A549 (cell line): ENCODE results near the gene ASPSCR1.

Source experiments
- CEBPB ChIP-seq, 2 experiments: fragments of >200 bp in 1 of 2; sonication (Bioruptor Twin) in 1 of 2; formaldehyde crosslinking in 1 of 2; IDR thresholded peaks; 2 replicates each; pipeline ENCODE4 v1.6.1; 2012 to 2016
- CHD4 ChIP-seq: fragments of 200-600 bp; sonication (generic); IDR thresholded peaks from 2 replicates; pipeline ENCODE4 v1.6.1; 2016; ENCODE audit warnings: antibody characterized with exemption, mild to moderate bottlenecking, borderline replicate concordance
- EP300 ChIP-seq, 2 experiments: fragments of >200 bp; sonication (Bioruptor Twin); formaldehyde crosslinking; IDR thresholded peaks; 2 replicates in 1 of 2; 3 replicates in 1 of 2; pipeline ENCODE4 v1.6.1; 2016 to 2017
- POLR2A ChIP-seq: IDR thresholded peaks from 2 replicates; pipeline ENCODE4 v1.6.1; 2012; ENCODE audit warnings: mild to moderate bottlenecking, low read length
- REST ChIP-seq: fragments of 200-600 bp; sonication (generic); IDR thresholded peaks from 2 replicates; pipeline ENCODE4 v1.6.1; 2016; ENCODE audit warnings: antibody characterized with exemption, mild to moderate bottlenecking, moderate library complexity
- RFX5 ChIP-seq: fragments of 450-650 bp; IDR thresholded peaks from 2 replicates; pipeline ENCODE4 v1.7.1; 2014; ENCODE audit warnings: antibody characterized with exemption, mild to moderate bottlenecking, moderate library complexity
- SMC3 ChIP-seq: fragments of >200 bp; sonication (Bioruptor Twin); formaldehyde crosslinking; IDR thresholded peaks from 3 replicates; pipeline ENCODE4 v1.6.1; 2018; ENCODE audit warnings: inconsistent platforms
- SREBF2 ChIP-seq: fragments of 450-650 bp; IDR thresholded peaks from 2 replicates; pipeline ENCODE4 v1.6.1; 2014; ENCODE audit warnings: mild to moderate bottlenecking, moderate library complexity
- ZC3H11A ChIP-seq: fragments of 450-650 bp; IDR thresholded peaks from 2 replicates; pipeline ENCODE4 v1.6.1; 2014; ENCODE audit warnings: antibody characterized with exemption, mild to moderate bottlenecking
- ZSCAN20 ChIP-seq: fragments of 250-450 bp; sonication (Bioruptor Pico); IDR thresholded peaks from 2 replicates; pipeline ENCODE4 v1.8.0; 2022; ENCODE audit warnings: mild to moderate bottlenecking, moderate library complexity
- TF ChIP-seq, protein P1 (sequence below): fragments of >200 bp; sonication (Bioruptor Twin); formaldehyde crosslinking; IDR thresholded peaks from 3 replicates; pipeline ENCODE4 v1.5.1; 2016

- no peak for TF ChIP-seq ZSCAN20 (CRISPR knock-in tag)
- TF ChIP-seq, protein P1, sequence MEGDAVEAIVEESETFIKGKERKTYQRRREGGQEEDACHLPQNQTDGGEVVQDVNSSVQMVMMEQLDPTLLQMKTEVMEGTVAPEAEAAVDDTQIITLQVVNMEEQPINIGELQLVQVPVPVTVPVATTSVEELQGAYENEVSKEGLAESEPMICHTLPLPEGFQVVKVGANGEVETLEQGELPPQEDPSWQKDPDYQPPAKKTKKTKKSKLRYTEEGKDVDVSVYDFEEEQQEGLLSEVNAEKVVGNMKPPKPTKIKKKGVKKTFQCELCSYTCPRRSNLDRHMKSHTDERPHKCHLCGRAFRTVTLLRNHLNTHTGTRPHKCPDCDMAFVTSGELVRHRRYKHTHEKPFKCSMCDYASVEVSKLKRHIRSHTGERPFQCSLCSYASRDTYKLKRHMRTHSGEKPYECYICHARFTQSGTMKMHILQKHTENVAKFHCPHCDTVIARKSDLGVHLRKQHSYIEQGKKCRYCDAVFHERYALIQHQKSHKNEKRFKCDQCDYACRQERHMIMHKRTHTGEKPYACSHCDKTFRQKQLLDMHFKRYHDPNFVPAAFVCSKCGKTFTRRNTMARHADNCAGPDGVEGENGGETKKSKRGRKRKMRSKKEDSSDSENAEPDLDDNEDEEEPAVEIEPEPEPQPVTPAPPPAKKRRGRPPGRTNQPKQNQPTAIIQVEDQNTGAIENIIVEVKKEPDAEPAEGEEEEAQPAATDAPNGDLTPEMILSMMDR, result no peak
- no peak for TF ChIP-seq REST
- no peak for TF ChIP-seq ZC3H11A
- TF ChIP-seq SREBF2, result no peak
- TF ChIP-seq EP300 (IDR thresholded peaks at IDR 0.05), result no peak
- TF ChIP-seq CHD4, result no peak
- no peak for TF ChIP-seq RFX5
- no peak for TF ChIP-seq POLR2A
- TF ChIP-seq CEBPB (IDR thresholded peaks at IDR 0.05), result no peak
- TF ChIP-seq SMC3, result no peak
These were observed 8.3 kb upstream of the ASPSCR1 start for GRCh38 chr17:81968850-81969812.
